Progenitor cell of endocrine pancreas (in vitro differentiated cells): ENCODE measurements around the gene ECEL1. TPM values are rescaled to one million over a fixed set of nuclear protein-coding genes. Genes with fewer than 3 reads are reported as not detected.

Experiments
- DNase-seq: peaks from one replicate; pipeline ENCODE4 v3.0.0; 2021; ENCODE audit warnings: low spot score; ENCODE audit not compliant: unreplicated experiment
- H3K27ac Mint-ChIP-seq: 2 replicates; pipeline ENCODE4 v1.8.0; 2021; ENCODE audit warnings: mild to moderate bottlenecking, moderate library complexity, mixed read lengths
- H3K27me3 Mint-ChIP-seq: 2 replicates; pipeline ENCODE4 v1.8.0; 2021; ENCODE audit warnings: mixed read lengths
- H3K36me3 Mint-ChIP-seq: 2 replicates; pipeline ENCODE4 v1.8.0; 2022; ENCODE audit warnings: mixed read lengths; ENCODE audit not compliant: insufficient read depth
- H3K4me1 Mint-ChIP-seq: 2 replicates; pipeline ENCODE4 v1.8.0; 2021; ENCODE audit warnings: low read depth, mixed read lengths
- H3K4me3 Mint-ChIP-seq: 2 replicates; pipeline ENCODE4 v1.8.0; 2021; ENCODE audit warnings: low read depth, mild to moderate bottlenecking, moderate library complexity, mixed read lengths
- H3K9me3 Mint-ChIP-seq: 2 replicates; pipeline ENCODE4 v1.8.0; 2021; ENCODE audit warnings: low read depth, mixed read lengths
- CTCF ChIP-seq: fragments of 200-600 bp; sonication (generic); IDR thresholded peaks from one replicate; pipeline ENCODE4 v1.5.0; 2021; ENCODE audit warnings: antibody characterized with exemption, mild to moderate bottlenecking; ENCODE audit not compliant: unreplicated experiment
- total RNA-seq: library from RNA; stranded (reverse); gene quantifications from 2 replicates; pipeline ENCODE4 v1.2.1, GENCODE V29; 2021

Gene ECEL1
- total RNA-seq, 1 donor from 2014 or later = 2.9 TPM

- Mint-ChIP-seq H3K27ac (no peak overlapping the region), H3K4me3 (no peak overlapping the region), H3K4me1 (no peaks in the 10 kb centered on the region), H3K27me3 (peaks cover 28% of the 10 kb centered on the region), H3K9me3 (no peaks in the 10 kb centered on the region), H3K36me3 (no peaks in the 10 kb centered on the region)
- DNase-seq = no peak
- TF ChIP-seq CTCF = no peak
These were observed 28.8 kb downstream of the ECEL1 start for GRCh38 chr2:232458661-232459418.

DNA sequence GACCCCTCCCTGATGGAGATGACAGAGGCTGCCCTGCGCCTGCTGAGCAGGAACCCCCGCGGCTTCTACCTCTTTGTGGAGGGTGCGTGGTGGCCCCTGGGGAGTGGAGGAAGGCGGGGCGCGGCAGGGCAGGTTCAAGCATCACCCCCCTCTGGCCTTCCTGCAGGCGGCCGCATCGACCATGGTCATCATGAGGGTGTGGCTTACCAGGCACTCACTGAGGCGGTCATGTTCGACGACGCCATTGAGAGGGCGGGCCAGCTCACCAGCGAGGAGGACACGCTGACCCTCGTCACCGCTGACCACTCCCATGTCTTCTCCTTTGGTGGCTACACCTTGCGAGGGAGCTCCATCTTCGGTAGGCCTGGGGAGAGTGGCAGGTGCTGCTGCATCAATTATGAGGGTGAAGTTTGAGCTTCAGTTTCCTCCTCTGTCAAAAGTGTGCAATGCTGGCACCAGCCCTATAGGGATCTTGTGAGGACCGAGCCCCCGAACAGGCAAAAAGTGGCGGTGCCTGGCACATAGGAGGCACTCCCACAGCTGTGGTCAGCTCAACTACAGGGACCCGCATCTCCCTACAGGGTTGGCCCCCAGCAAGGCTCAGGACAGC lies 29.5 kb downstream of the ECEL1 start:
- no peaks in the 10 kb centered on the region for H3K4me1 Mint-ChIP-seq
- H3K27me3 Mint-ChIP-seq = peaks cover 30% of the 10 kb centered on the region
- no peak for DNase-seq
- H3K4me3 Mint-ChIP-seq = no peak overlapping the region
- no peaks in the 10 kb centered on the region for H3K36me3 Mint-ChIP-seq
- no peak overlapping the region for H3K27ac Mint-ChIP-seq
- no peaks in the 10 kb centered on the region for H3K9me3 Mint-ChIP-seq
- no peak for TF ChIP-seq CTCF

DNA sequence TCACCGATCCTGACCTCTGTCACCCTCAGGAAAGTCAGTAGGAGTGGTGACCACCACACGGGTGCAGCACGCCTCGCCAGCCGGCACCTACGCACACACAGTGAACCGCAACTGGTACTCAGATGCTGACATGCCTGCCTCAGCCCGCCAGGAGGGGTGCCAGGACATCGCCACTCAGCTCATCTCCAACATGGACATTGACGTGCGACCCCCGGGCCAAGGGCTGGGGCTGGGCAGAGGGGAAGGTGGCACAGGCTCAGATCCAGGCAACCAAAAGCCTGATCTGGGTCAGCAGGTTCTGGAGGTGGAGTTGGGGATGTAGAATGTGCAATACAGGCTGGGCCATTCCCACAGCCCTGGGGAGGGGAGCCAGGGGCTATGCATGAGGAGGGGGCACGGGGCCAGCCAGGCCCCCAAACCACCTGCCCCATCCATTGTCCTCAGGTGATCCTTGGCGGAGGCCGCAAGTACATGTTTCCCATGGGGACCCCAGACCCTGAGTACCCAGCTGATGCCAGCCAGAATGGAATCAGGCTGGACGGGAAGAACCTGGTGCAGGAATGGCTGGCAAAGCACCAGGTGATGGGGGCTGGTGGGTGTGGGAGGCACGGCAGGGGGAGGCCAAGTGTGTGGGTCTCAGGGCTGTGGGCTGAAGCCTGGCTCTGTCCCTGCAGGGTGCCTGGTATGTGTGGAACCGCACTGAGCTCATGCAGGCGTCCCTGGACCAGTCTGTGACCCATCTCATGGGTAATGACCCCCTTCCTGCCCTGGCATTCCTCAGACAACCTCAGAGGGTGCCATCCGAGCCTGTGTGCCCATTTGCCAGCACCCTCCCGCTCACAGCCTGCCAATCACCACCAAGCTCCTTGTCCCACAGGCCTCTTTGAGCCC lies 30.3 kb downstream of the ECEL1 start:
- no peak for DNase-seq
- H3K4me1 Mint-ChIP-seq = no peaks in the 10 kb centered on the region
- no peaks in the 10 kb centered on the region for H3K9me3 Mint-ChIP-seq
- no peak overlapping the region for H3K27ac Mint-ChIP-seq
- H3K4me3 Mint-ChIP-seq = no peak overlapping the region
- no peaks in the 10 kb centered on the region for H3K36me3 Mint-ChIP-seq
- peaks cover 28% of the 10 kb centered on the region for H3K27me3 Mint-ChIP-seq
- no peak for TF ChIP-seq CTCF

DNA sequence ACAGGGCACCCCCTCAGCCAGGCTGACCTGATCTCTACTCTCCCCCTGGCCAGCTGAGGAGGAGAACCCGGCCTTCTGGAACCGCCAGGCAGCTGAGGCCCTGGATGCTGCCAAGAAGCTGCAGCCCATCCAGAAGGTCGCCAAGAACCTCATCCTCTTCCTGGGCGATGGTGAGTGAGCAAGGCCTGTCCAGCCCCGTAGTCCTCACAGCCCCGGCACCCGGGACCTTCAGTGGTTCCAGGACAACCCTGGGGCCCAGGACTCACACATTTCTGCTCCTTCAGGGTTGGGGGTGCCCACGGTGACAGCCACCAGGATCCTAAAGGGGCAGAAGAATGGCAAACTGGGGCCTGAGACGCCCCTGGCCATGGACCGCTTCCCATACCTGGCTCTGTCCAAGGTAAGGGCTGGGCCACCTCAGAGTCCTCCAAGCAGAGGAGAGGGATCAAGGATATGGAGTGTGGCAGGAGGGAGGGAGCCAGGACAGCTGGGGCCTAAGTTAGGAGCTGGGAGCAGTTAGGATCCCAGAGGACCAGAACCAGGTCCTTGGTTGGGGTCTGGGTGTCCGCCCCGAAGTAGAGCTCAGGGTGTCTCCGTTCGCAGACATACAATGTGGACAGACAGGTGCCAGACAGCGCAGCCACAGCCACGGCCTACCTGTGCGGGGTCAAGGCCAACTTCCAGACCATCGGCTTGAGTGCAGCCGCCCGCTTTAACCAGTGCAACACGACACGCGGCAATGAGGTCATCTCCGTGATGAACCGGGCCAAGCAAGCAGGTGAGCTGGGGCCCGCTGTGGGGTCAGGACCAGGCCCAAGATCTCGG lies 31.1 kb downstream of the ECEL1 start:
- no peak for TF ChIP-seq CTCF
- H3K36me3 Mint-ChIP-seq = no peaks in the 10 kb centered on the region
- H3K27me3 Mint-ChIP-seq = peaks cover 25% of the 10 kb centered on the region
- DNase-seq = no peak
- H3K27ac Mint-ChIP-seq = no peak overlapping the region
- no peaks in the 10 kb centered on the region for H3K9me3 Mint-ChIP-seq
- H3K4me1 Mint-ChIP-seq = no peaks in the 10 kb centered on the region
- no peak overlapping the region for H3K4me3 Mint-ChIP-seq
